A549 (cell line): Measurements from ENCODE around the gene MIOX. TPM values are rescaled to one million over a fixed set of nuclear protein-coding genes. Genes with fewer than 3 reads are reported as not detected.

Experiments
- ATAC-seq, 2 experiments: fragments of 200-7000 bp in 1 of 2; fragments of >200 bp in 1 of 2; cut with Nextera tagmentation in 1 of 2; cut with Tn5 transposase in 1 of 2; 3 replicates each; pipeline versions ENCODE4 v1.8.0 to v1.9.1; 2018 to 2020; ENCODE audit warnings: mild to moderate bottlenecking in 1 of 2, moderate library complexity in 1 of 2
- CTCF ChIA-PET: fragments of 300-600 bp; sonication (Branson Sonifier 250); formaldehyde crosslinking; extraction: SDS; loops from one replicate; lab custom pipeline; 2021; ENCODE audit warnings: antibody characterized with exemption, inconsistent platforms; lab: Yijun Ruan, JAX
- POLR2A ChIA-PET: fragments of 350-600 bp; formaldehyde crosslinking; extraction: SDS; loops from one replicate; lab custom pipeline; 2021; ENCODE audit warnings: antibody characterized with exemption, inconsistent platforms; lab: Yijun Ruan, JAX
- DNase-seq, 2 experiments: peaks; one replicate each; pipeline versions ENCODE4 v3.0.0 to v3.0.0-alpha.2; 2011 to 2016; ENCODE audit warnings: low read depth in 1 of 2, low spot score in 1 of 2
- FAIRE-seq: peaks from 2 replicates; lab custom pipeline; 2011; peaks lifted over from hg19 to GRCh38; lab: Jason Lieb, UNC
- H3K27ac ChIP-seq, 2 experiments: fragments of >200 bp; sonication (Bioruptor Twin); formaldehyde crosslinking; 3 replicates each; pipeline ENCODE4 v1.5.1; 2016 to 2017
- H3K4me1 ChIP-seq: fragments of >200 bp; sonication (Bioruptor Twin); formaldehyde crosslinking; 3 replicates; pipeline ENCODE4 v1.6.1; 2016
- H3K4me2 ChIP-seq: fragments of >200 bp; sonication (Bioruptor Twin); formaldehyde crosslinking; 3 replicates; pipeline ENCODE4 v1.6.1; 2016
- H3K4me3 ChIP-seq: fragments of >200 bp; sonication (Bioruptor Twin); formaldehyde crosslinking; 3 replicates; pipeline ENCODE4 v1.5.1; 2016
- H3K9me3 ChIP-seq: fragments of >200 bp; sonication (Bioruptor Twin); formaldehyde crosslinking; 3 replicates; pipeline ENCODE4 v1.6.1; 2016
- CEBPB ChIP-seq, 2 experiments: fragments of >200 bp in 1 of 2; sonication (Bioruptor Twin) in 1 of 2; formaldehyde crosslinking in 1 of 2; IDR thresholded peaks; 2 replicates each; pipeline ENCODE4 v1.6.1; 2012 to 2016
- CHD2 ChIP-seq: fragments of 150-350 bp; IDR thresholded peaks from 2 replicates; pipeline ENCODE4 v1.6.1; 2014; ENCODE audit warnings: low read length; ENCODE audit not compliant: partially characterized antibody
- CHD4 ChIP-seq: fragments of 200-600 bp; sonication (generic); IDR thresholded peaks from 2 replicates; pipeline ENCODE4 v1.6.1; 2016; ENCODE audit warnings: antibody characterized with exemption, mild to moderate bottlenecking, borderline replicate concordance
- EP300 ChIP-seq, 2 experiments: fragments of >200 bp; sonication (Bioruptor Twin); formaldehyde crosslinking; IDR thresholded peaks; 2 replicates in 1 of 2; 3 replicates in 1 of 2; pipeline ENCODE4 v1.6.1; 2016 to 2017
- GATA3 ChIP-seq: IDR thresholded peaks from 2 replicates; pipeline ENCODE4 v1.6.1; 2012; ENCODE audit warnings: borderline replicate concordance
- HDAC2 ChIP-seq: fragments of 200-600 bp; sonication (generic); IDR thresholded peaks from 2 replicates; pipeline ENCODE4 v1.6.1; 2016
- HOXB13 ChIP-seq: fragments of 250-450 bp; sonication (Bioruptor Pico); IDR thresholded peaks from 2 replicates; pipeline ENCODE4 v1.5.0; 2020; ENCODE audit warnings: low read depth, mild to moderate bottlenecking, moderate library complexity
- JUN ChIP-seq, 2 experiments: fragments of >200 bp; sonication (Bioruptor Twin); formaldehyde crosslinking; IDR thresholded peaks; 2 replicates in 1 of 2; 3 replicates in 1 of 2; pipeline ENCODE4 v1.6.1; 2016 to 2017
- JUNB ChIP-seq: fragments of >200 bp; sonication (Bioruptor Twin); formaldehyde crosslinking; IDR thresholded peaks from 2 replicates; pipeline ENCODE4 v1.6.1; 2016
- KDM1A ChIP-seq: fragments of 200-600 bp; sonication (generic); IDR thresholded peaks from 2 replicates; pipeline ENCODE4 v1.6.1; 2016; ENCODE audit warnings: low read depth, mild to moderate bottlenecking
- MAFK ChIP-seq: fragments of 450-650 bp; IDR thresholded peaks from 2 replicates; pipeline ENCODE4 v1.6.1; 2014; ENCODE audit not compliant: partially characterized antibody
- MAZ ChIP-seq: fragments of 150-350 bp; IDR thresholded peaks from 2 replicates; pipeline ENCODE4 v1.6.1; 2014; ENCODE audit warnings: antibody characterized with exemption, low read depth, low read length, borderline replicate concordance
- NFE2L2 ChIP-seq: fragments of 150-350 bp; conservative IDR thresholded peaks from 2 replicates; pipeline ENCODE4 v1.6.1; 2014; ENCODE audit warnings: low read length
- NR3C1 ChIP-seq: fragments of >200 bp; sonication (Bioruptor Twin); formaldehyde crosslinking; IDR thresholded peaks from 3 replicates; pipeline ENCODE4 v1.6.1; 2017
- ZSCAN20 ChIP-seq: fragments of 250-450 bp; sonication (Bioruptor Pico); IDR thresholded peaks from 2 replicates; pipeline ENCODE4 v1.8.0; 2022; ENCODE audit warnings: mild to moderate bottlenecking, moderate library complexity
- WGBS: methylation state at CpG from one replicate; pipeline ENCODE4 v1.1.6; 2017; ENCODE audit errors: missing lambda C conversion rate; 5-methylcytosine and 5-hydroxymethylcytosine counted together
- polyA plus RNA-seq, 4 experiments: library from polyadenylated mRNA; depleted of rRNA in 3 of 4; stranded (reverse); fragments of >200 nt; fragmentation: RNase III in 1 of 4; extraction: RNeasy Plus Mini Kit Qiagen cat#74134 plus additional on column Dnase treatment in 1 of 4; gene quantifications; 2 replicates in 3 of 4; 3 replicates in 1 of 4; pipeline ENCODE4 v1.2.3, GENCODE V29; 2011 to 2017
- TF ChIP-seq, protein P1 (sequence below): fragments of 200-600 bp; sonication (generic); IDR thresholded peaks from 2 replicates; pipeline ENCODE4 v1.6.1; 2016; ENCODE audit warnings: antibody characterized with exemption, mild to moderate bottlenecking, moderate library complexity
- TF ChIP-seq, protein P2 (sequence below): fragments of 450-650 bp; IDR thresholded peaks from 2 replicates; pipeline ENCODE4 v1.6.1; 2014; ENCODE audit warnings: antibody characterized with exemption
- TF ChIP-seq, protein P3 (sequence below): fragments of 250-450 bp; sonication (Bioruptor Pico); IDR thresholded peaks from 2 replicates; pipeline ENCODE4 v1.5.0; 2021; ENCODE audit warnings: mild to moderate bottlenecking, moderate library complexity, borderline replicate concordance

The MIOX gene
- polyA plus RNA-seq, 2 of the 4 experiments (the other 2 are of a cell fraction) = 0.08 TPM; not detected in 1

DNA sequence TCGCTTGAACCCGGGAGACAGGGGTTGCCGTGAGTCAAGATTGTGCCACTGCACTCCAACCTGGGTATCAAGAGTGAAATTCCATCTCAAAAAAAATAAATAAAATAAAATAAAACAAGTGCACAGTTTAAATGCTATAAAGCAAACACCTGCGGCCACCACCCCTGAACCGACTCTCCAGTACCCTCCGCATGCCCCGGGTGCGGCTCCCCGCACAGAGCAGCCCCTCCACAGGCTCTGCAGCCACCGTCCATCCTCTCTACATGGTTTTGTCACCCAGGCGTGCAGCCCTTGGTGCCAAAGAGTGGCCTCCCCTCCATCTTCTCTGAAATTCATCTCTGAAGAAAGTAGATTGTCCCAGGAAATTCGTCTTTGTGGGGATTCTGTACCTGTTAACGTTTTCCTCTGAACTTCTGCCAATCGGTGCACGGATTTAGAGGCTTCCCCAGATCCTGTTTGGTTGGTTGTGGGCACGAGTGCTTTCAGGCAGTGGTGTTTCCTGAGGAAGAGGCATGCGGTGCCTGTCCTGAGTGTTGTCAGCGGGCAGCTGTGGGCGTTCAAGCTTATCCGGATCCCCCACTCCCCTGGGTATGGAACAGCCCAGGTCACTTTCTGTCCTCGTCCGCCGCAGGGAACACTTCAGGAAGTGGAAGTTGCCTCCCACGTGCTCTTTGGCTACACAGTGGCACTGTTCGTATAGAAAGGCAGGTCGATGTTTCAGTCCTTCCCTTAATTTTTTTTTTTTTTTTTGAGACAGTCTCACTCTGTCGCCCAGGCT lies 4.1 kb downstream of the MIOX start:
- TF ChIP-seq CHD2 = no peak
- no peak for TF ChIP-seq NFE2L2
- TF ChIP-seq EP300 (IDR thresholded peaks at IDR 0.05) = no peak
- no peak for TF ChIP-seq JUNB
- TF ChIP-seq HDAC2 = no peak
- TF ChIP-seq NR3C1 = no peak
- TF ChIP-seq ZSCAN20 = no peak
- TF ChIP-seq CHD4 = no peak
- TF ChIP-seq HOXB13 (CRISPR knock-in tag) = no peak
- TF ChIP-seq MAFK = no peak
- TF ChIP-seq, protein P1, sequence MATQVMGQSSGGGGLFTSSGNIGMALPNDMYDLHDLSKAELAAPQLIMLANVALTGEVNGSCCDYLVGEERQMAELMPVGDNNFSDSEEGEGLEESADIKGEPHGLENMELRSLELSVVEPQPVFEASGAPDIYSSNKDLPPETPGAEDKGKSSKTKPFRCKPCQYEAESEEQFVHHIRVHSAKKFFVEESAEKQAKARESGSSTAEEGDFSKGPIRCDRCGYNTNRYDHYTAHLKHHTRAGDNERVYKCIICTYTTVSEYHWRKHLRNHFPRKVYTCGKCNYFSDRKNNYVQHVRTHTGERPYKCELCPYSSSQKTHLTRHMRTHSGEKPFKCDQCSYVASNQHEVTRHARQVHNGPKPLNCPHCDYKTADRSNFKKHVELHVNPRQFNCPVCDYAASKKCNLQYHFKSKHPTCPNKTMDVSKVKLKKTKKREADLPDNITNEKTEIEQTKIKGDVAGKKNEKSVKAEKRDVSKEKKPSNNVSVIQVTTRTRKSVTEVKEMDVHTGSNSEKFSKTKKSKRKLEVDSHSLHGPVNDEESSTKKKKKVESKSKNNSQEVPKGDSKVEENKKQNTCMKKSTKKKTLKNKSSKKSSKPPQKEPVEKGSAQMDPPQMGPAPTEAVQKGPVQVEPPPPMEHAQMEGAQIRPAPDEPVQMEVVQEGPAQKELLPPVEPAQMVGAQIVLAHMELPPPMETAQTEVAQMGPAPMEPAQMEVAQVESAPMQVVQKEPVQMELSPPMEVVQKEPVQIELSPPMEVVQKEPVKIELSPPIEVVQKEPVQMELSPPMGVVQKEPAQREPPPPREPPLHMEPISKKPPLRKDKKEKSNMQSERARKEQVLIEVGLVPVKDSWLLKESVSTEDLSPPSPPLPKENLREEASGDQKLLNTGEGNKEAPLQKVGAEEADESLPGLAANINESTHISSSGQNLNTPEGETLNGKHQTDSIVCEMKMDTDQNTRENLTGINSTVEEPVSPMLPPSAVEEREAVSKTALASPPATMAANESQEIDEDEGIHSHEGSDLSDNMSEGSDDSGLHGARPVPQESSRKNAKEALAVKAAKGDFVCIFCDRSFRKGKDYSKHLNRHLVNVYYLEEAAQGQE = no peak
- TF ChIP-seq, protein P2, sequence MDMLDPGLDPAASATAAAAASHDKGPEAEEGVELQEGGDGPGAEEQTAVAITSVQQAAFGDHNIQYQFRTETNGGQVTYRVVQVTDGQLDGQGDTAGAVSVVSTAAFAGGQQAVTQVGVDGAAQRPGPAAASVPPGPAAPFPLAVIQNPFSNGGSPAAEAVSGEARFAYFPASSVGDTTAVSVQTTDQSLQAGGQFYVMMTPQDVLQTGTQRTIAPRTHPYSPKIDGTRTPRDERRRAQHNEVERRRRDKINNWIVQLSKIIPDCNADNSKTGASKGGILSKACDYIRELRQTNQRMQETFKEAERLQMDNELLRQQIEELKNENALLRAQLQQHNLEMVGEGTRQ = no peak
- TF ChIP-seq, protein P3, sequence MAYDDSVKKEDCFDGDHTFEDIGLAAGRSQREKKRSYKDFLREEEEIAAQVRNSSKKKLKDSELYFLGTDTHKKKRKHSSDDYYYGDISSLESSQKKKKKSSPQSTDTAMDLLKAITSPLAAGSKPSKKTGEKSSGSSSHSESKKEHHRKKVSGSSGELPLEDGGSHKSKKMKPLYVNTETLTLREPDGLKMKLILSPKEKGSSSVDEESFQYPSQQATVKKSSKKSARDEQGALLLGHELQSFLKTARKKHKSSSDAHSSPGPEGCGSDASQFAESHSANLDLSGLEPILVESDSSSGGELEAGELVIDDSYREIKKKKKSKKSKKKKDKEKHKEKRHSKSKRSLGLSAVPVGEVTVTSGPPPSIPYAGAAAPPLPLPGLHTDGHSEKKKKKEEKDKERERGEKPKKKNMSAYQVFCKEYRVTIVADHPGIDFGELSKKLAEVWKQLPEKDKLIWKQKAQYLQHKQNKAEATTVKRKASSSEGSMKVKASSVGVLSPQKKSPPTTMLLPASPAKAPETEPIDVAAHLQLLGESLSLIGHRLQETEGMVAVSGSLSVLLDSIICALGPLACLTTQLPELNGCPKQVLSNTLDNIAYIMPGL (CRISPR knock-in tag) = no peak
- no peak for TF ChIP-seq MAZ
- no peak for TF ChIP-seq JUN (IDR thresholded peaks at IDR 0.05)
- TF ChIP-seq KDM1A = no peak
- TF ChIP-seq CEBPB (IDR thresholded peaks at IDR 0.05) = no peak
- FAIRE-seq (no peak), ATAC-seq (no peak), DNase-seq (no peak)
- H3K4me2 ChIP-seq = no peak overlapping the region
- WGBS = 74% methylated on average over 27 of the region's 27 CpGs
- no peaks in the 10 kb centered on the region for H3K9me3 ChIP-seq
- H3K27ac ChIP-seq = no peak overlapping the region
- no peak overlapping the region for H3K4me3 ChIP-seq
- peaks cover 10% of the 10 kb centered on the region; the same call in 2 of the 3 replicates for H3K4me1 ChIP-seq
- ChIA-PET CTCF (interaction anchor here (0.6 to 1.0 kb wide), 2 partner anchors 106 to 238 kb away, joined by 3 to 4 read pairs; no protein-coding TSS in a partner anchor), POLR2A (no interaction called here)

DNA sequence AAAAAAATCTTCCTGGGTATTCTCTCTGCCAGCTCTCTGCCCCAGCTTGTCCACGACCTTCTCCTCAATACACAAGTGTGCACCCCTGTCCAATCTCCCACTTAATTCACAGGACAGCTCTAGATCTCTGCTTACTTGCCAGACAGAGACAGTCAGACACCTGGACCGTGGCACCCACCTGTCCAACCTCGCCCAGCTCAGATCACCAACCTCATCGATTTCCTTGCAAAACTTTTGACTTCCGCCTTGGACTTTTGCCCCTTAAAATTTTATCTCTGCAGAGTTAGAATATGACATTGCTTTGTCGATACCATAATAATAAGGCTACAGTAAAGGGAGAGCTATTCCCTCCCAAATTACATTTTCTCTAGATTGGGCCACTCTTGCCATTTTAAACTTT lies 10.4 kb downstream of the MIOX start:
- ATAC-seq (no peak), DNase-seq (no peak), FAIRE-seq (no peak)
- TF ChIP-seq CEBPB (IDR thresholded peaks at IDR 0.05) = no peak
- TF ChIP-seq GATA3 = no peak
- no peak for TF ChIP-seq ZSCAN20
- ChIA-PET POLR2A (no interaction called here), CTCF (interaction anchor here (0.7 to 1.9 kb wide), 9 partner anchors 10 to 260 kb away, joined by 3 to 9 read pairs (median 5); partner anchors contain the start of gene MIOX)
- no peak overlapping the region for H3K27ac ChIP-seq
- no peak overlapping the region for H3K4me3 ChIP-seq
- no peaks in the 10 kb centered on the region for H3K9me3 ChIP-seq
- H3K4me1 ChIP-seq = peaks cover 7% of the 10 kb centered on the region; the same call in 1 of the 3 replicates
- H3K4me2 ChIP-seq = no peak overlapping the region
- 72% methylated on average over 6 of the region's 6 CpGs for WGBS
